HCT116 (cell line): ENCODE results near the gene SULT1B1. TPM values are rescaled to one million over a fixed set of nuclear protein-coding genes. Genes with fewer than 3 reads are reported as not detected.

Experiments used
- ATAC-seq: fragments of 200-7000 bp; cut with Tn5 transposase; 2 replicates; pipeline ENCODE4 v1.9.1; 2020; ENCODE audit warnings: mild to moderate bottlenecking, moderate library complexity
- BruUV-seq: library from RNA; stranded (reverse); fragments of 400-500 nt; replicated peaks from 2 replicates; lab custom pipeline; 2021; lab: Mats Ljungman, UMichigan
- CTCF ChIA-PET: fragments of 300-600 bp; sonication (Branson Sonifier 250); formaldehyde crosslinking; loops from one replicate; lab custom pipeline; 2021; ENCODE audit warnings: antibody characterized with exemption; lab: Charles Lee
- POLR2A ChIA-PET: fragments of 300-600, 350-600 bp; sonication (Branson Sonifier 250); formaldehyde crosslinking; loops from one replicate; lab custom pipeline; 2021; ENCODE audit warnings: antibody characterized with exemption; lab: Charles Lee
- RAD21 ChIA-PET, 2 experiments: fragments of 300-600 bp; sonication (Branson Sonifier 250); formaldehyde crosslinking; loops; one replicate each; lab custom pipeline; 2023; ENCODE audit warnings: low total read pairs in 2 of 2; ENCODE audit not compliant: uncharacterized antibody in 2 of 2, unreplicated experiment in 2 of 2, low non-redundant PET in 1 of 2; lab: Charles Lee
- DNase-seq: peaks from one replicate; pipeline ENCODE4 v3.0.0-alpha.2; 2010; ENCODE audit warnings: low read depth, low spot score
- H2AFZ ChIP-seq: fragments of 200-600 bp; shearing (Covaris generic), sonication (generic); 2 replicates; pipeline ENCODE4 v1.6.1; 2017; ENCODE audit warnings: low read depth, mixed run types, mixed read lengths, antibody characterized with exemption, low read length; ENCODE audit not compliant: poor library complexity, severe bottlenecking
- H3K27ac ChIP-seq: 2 replicates; pipeline ENCODE4 v1.5.1; 2012; ENCODE audit warnings: low read depth, low read length
- H3K27me3 ChIP-seq: fragments of 200-600 bp; sonication (generic); 2 replicates; pipeline ENCODE4 v1.6.1; 2016; ENCODE audit warnings: mixed run types, low read length, mixed read lengths; ENCODE audit not compliant: insufficient read depth
- H3K36me3 ChIP-seq, 2 experiments: fragments of 200-500 bp in 1 of 2; fragments of 200-600 bp in 1 of 2; sonication (Bioruptor generic) in 1 of 2; sonication (generic) in 1 of 2; 2 replicates each; pipeline versions ENCODE4 v1.5.1 to v1.6.1; 2014 to 2016; ENCODE audit warnings: low read length in 2 of 2, inconsistent platforms in 1 of 2, mixed read lengths in 1 of 2, mixed run types in 1 of 2; ENCODE audit not compliant: insufficient read depth in 2 of 2, control insufficient read depth in 1 of 2
- H3K4me1 ChIP-seq, 2 experiments: fragments of 200-600 bp in 1 of 2; sonication (generic) in 1 of 2; 2 replicates each; pipeline versions ENCODE4 v1.5.1 to v1.6.1; 2012 to 2017; ENCODE audit warnings: low read length in 2 of 2, inconsistent platforms in 1 of 2, mild to moderate bottlenecking in 1 of 2, mixed read lengths in 1 of 2, mixed run types in 1 of 2, moderate library complexity in 1 of 2; ENCODE audit not compliant: insufficient read depth in 2 of 2, control insufficient read depth in 1 of 2
- H3K4me2 ChIP-seq: fragments of 200-600 bp; sonication (generic); 2 replicates; pipeline ENCODE4 v1.6.1; 2017; ENCODE audit warnings: mixed run types, low read length, mixed read lengths
- H3K4me3 ChIP-seq, 2 experiments: fragments of 200-600 bp in 1 of 2; sonication (generic) in 1 of 2; replicated peaks in 1 of 2; 2 replicates each; pipeline ENCODE4 v1.5.1; 2011 to 2016; ENCODE audit warnings: low read length in 2 of 2, control low read depth in 1 of 2, low read depth in 1 of 2, mild to moderate bottlenecking in 1 of 2, mixed read lengths in 1 of 2, mixed run types in 1 of 2
- H3K79me2 ChIP-seq: fragments of 200-600 bp; sonication (generic); 2 replicates; pipeline ENCODE4 v1.6.1; 2017; ENCODE audit warnings: mild to moderate bottlenecking, mixed run types, low read length, moderate library complexity, mixed read lengths; ENCODE audit not compliant: insufficient read depth
- H3K9ac ChIP-seq: fragments of 200-600 bp; sonication (generic); 2 replicates; pipeline ENCODE4 v1.6.1; 2016; ENCODE audit warnings: low read length, mixed read lengths
- H3K9me2 ChIP-seq: fragments of 200-600 bp; sonication (generic), shearing (Covaris generic); 2 replicates; pipeline ENCODE4 v1.6.1; 2017; ENCODE audit warnings: mixed run types, mild to moderate bottlenecking, moderate library complexity; ENCODE audit not compliant: insufficient read depth
- H3K9me3 ChIP-seq, 2 experiments: fragments of 200-500 bp in 1 of 2; fragments of 200-600 bp in 1 of 2; sonication (Bioruptor generic) in 1 of 2; sonication (generic) in 1 of 2; 2 replicates each; pipeline ENCODE4 v1.6.1; 2014 to 2017; ENCODE audit warnings: low read length in 2 of 2, mixed read lengths in 2 of 2, inconsistent platforms in 1 of 2, low read depth in 1 of 2, mild to moderate bottlenecking in 1 of 2, mixed run types in 1 of 2, moderate library complexity in 1 of 2; ENCODE audit not compliant: control insufficient read depth in 1 of 2, insufficient read depth in 1 of 2
- H4K20me1 ChIP-seq: fragments of 200-600 bp; sonication (generic), shearing (Covaris generic); 2 replicates; pipeline ENCODE4 v1.6.1; 2017; ENCODE audit warnings: mixed run types, mild to moderate bottlenecking, moderate library complexity; ENCODE audit not compliant: insufficient read depth
- CBX3 ChIP-seq: IDR thresholded peaks from 2 replicates; pipeline ENCODE4 v1.6.1; 2012; ENCODE audit warnings: low read depth
- EGR1 ChIP-seq: IDR thresholded peaks from 2 replicates; pipeline ENCODE4 v1.6.1; 2012; ENCODE audit warnings: low read depth
- ELF1 ChIP-seq: IDR thresholded peaks from 2 replicates; pipeline ENCODE4 v1.6.1; 2012; ENCODE audit warnings: low read depth, borderline replicate concordance
- EZH2 ChIP-seq: fragments of 200-600 bp; sonication (generic); IDR thresholded peaks from 2 replicates; pipeline ENCODE4 v1.6.1; 2017; ENCODE audit warnings: antibody characterized with exemption, mixed run types
- EZH2phosphoT487 ChIP-seq: fragments of 200-600 bp; IDR thresholded peaks from 2 replicates; pipeline ENCODE4 v1.6.1; 2018; ENCODE audit warnings: antibody characterized with exemption, borderline replicate concordance
- FOSL1 ChIP-seq: IDR thresholded peaks from 2 replicates; pipeline ENCODE4 v1.6.1; 2012; ENCODE audit warnings: low read depth
- JUND ChIP-seq: IDR thresholded peaks from 2 replicates; pipeline ENCODE4 v1.6.1; 2012
- POLR2A ChIP-seq: IDR thresholded peaks from 2 replicates; pipeline ENCODE4 v1.7.0; 2011; ENCODE audit warnings: borderline replicate concordance; ENCODE audit not compliant: insufficient read depth, insufficient read length; ENCODE audit errors: extremely low read depth
- RAD21 ChIP-seq: IDR thresholded peaks from 2 replicates; pipeline ENCODE4 v1.6.1; 2012; ENCODE audit warnings: low read depth, mild to moderate bottlenecking
- SIN3A ChIP-seq: IDR thresholded peaks from 2 replicates; pipeline ENCODE4 v1.6.1; 2012; ENCODE audit warnings: low read depth
- SP1 ChIP-seq: IDR thresholded peaks from 2 replicates; pipeline ENCODE4 v1.6.1; 2012; ENCODE audit warnings: low read depth
- SRF ChIP-seq: IDR thresholded peaks from 2 replicates; pipeline ENCODE4 v1.6.1; 2012; ENCODE audit warnings: low read depth
- TCF7L2 ChIP-seq: IDR thresholded peaks from 2 replicates; pipeline ENCODE4 v1.7.0; 2011; ENCODE audit warnings: borderline replicate concordance, inconsistent platforms; ENCODE audit not compliant: insufficient read depth, insufficient read length; ENCODE audit errors: extremely low read depth
- YY1 ChIP-seq: IDR thresholded peaks from 2 replicates; pipeline ENCODE4 v1.6.1; 2011; ENCODE audit warnings: low read length, low read depth, moderate library complexity, mild to moderate bottlenecking; ENCODE audit not compliant: insufficient replicate concordance; ENCODE audit errors: extremely low read depth
- ZBTB33 ChIP-seq: IDR thresholded peaks from 2 replicates; pipeline ENCODE4 v1.6.1; 2011; ENCODE audit warnings: mild to moderate bottlenecking, low read length, moderate library complexity; ENCODE audit not compliant: insufficient replicate concordance; ENCODE audit errors: extremely low read depth
- ZFX ChIP-seq: fragments of 450-650 bp; IDR thresholded peaks from 2 replicates; pipeline ENCODE4 v1.6.1; 2017
- ZNF274 ChIP-seq: fragments of 200-500 bp; sonication (Bioruptor generic); IDR thresholded peaks from 2 replicates; pipeline ENCODE4 v1.6.1; 2014; ENCODE audit warnings: mild to moderate bottlenecking, low read depth, low read length, inconsistent platforms
- intact Hi-C: fragments of 100-400 bp; cut with micrococcal nuclease; formaldehyde crosslinking; loops from 2 replicates; pipeline ENCODE4 v1.10.0; 2022
- total RNA-seq: library from RNA; stranded (reverse); gene quantifications from one replicate; pipeline ENCODE4 v1.2.1, GENCODE V29; 2021; ENCODE audit not compliant: unreplicated experiment
- TF ChIP-seq, protein P1 (sequence below): IDR thresholded peaks from 2 replicates; pipeline ENCODE4 v1.6.1; 2012
- TF ChIP-seq, protein P2 (sequence below): IDR thresholded peaks from 2 replicates; pipeline ENCODE4 v1.6.1; 2012

Gene SULT1B1
- total RNA-seq, 1 experiment from 2014 or later = 0.10 TPM

DNA sequence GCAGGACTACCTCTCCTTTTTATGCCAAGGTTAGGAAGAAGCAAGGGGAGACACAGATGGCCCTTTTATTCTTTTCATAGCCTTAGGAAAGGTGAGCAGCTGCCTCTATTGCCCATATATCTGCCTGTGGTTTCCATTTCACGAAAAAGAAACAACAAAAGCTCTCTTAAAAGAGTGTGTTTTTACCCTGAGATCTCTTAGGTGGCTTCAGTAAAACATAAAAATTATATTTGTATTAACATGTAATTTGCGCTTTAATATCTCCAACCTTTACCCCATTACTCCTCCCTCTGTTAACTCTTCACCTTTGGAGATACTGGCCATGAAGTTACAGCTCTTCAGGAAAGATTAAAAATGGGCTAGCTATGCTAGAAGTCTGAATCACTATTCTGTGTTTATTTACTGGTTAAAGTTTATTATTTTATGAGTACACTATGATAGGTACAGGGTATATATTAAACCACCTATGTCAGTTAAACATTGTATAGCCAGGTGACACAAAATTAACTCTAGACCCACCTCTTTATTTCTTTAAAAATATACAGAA is 15.0 kb upstream of the SULT1B1 start (continued):
- no peak for TF ChIP-seq ZBTB33
- no peak for TF ChIP-seq ELF1
- no peak for TF ChIP-seq POLR2A
- TF ChIP-seq YY1 = no peak
- TF ChIP-seq ZFX = no peak
- TF ChIP-seq SP1 = no peak
- TF ChIP-seq SIN3A = no peak
- TF ChIP-seq EGR1 = no peak
- no peak for TF ChIP-seq EZH2phosphoT487

DNA sequence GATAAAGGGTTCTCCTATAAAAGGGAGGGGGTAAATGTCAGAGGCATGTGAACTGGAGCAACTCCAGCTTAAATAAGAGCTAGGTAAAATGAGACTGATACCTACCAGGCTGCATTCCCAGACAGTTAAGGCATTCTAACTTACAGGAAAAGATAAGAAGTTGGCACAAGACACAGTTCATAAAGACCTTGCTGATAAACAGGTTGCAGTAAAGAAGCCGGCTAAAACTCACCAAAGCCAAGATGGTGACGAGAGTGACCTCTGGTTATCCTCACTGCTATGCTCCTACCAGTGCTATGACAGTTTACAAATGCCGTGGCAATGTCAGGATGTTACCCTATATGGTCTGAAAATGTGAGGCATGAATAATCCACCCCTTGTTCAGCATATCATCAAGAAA is 13.1 kb upstream of the SULT1B1 start:
- no peak for TF ChIP-seq CBX3
- TF ChIP-seq TCF7L2 = no peak
- no peak for TF ChIP-seq ZFX
- TF ChIP-seq ZBTB33 = no peak
- no peak for TF ChIP-seq JUND
- no peak for TF ChIP-seq YY1
- TF ChIP-seq, protein P1, sequence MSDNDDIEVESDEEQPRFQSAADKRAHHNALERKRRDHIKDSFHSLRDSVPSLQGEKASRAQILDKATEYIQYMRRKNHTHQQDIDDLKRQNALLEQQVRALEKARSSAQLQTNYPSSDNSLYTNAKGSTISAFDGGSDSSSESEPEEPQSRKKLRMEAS = no peak
- TF ChIP-seq FOSL1 = no peak
- TF ChIP-seq ZNF274 = no peak
- no peak for TF ChIP-seq SIN3A
- TF ChIP-seq EZH2 = no peak
- no peak for TF ChIP-seq RAD21
- TF ChIP-seq, protein P2, sequence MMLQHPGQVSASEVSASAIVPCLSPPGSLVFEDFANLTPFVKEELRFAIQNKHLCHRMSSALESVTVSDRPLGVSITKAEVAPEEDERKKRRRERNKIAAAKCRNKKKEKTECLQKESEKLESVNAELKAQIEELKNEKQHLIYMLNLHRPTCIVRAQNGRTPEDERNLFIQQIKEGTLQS = no peak
- no peak for TF ChIP-seq EZH2phosphoT487
- no peak for TF ChIP-seq SRF
- TF ChIP-seq ELF1 = no peak
- TF ChIP-seq EGR1 = no peak
- no peaks in the 10 kb centered on the region for H3K9me3 ChIP-seq
- intact Hi-C loops = no loop called here
- no peak overlapping the region for H3K4me3 ChIP-seq
- H3K36me3 ChIP-seq = no peaks in the 10 kb centered on the region
- H3K79me2 ChIP-seq = no peaks in the 10 kb centered on the region
- no peak overlapping the region for H3K9ac ChIP-seq
- CTCF ChIA-PET = no interaction called here
- no TSS peak for BruUV-seq
- no peak overlapping the region for H3K27ac ChIP-seq
- POLR2A ChIA-PET = no interaction called here
- DNase-seq (no peak), ATAC-seq (no peak)
- no peak overlapping the region for H3K4me2 ChIP-seq
- RAD21 ChIA-PET = no interaction called here
- no peaks in the 10 kb centered on the region for H4K20me1 ChIP-seq
- H2AFZ ChIP-seq = no peak overlapping the region
- no peaks in the 10 kb centered on the region for H3K4me1 ChIP-seq
- no peaks in the 10 kb centered on the region for H3K9me2 ChIP-seq
- no peaks in the 10 kb centered on the region for H3K27me3 ChIP-seq
